H1 (cell line): ENCODE data around the gene PPP1R3G. TPM values are rescaled to one million over a fixed set of nuclear protein-coding genes. Genes with fewer than 3 reads are reported as not detected.

Experiments used
- CTCF ChIP-seq, 3 experiments: IDR thresholded peaks; 1 replicate in 2 of 3; 2 replicates in 1 of 3; pipeline versions ENCODE4 v1.5.1 to v1.6.1; 2011; ENCODE audit warnings: low read length in 3 of 3, mild to moderate bottlenecking in 3 of 3, inconsistent platforms in 2 of 3, low read depth in 1 of 3, moderate library complexity in 1 of 3; ENCODE audit not compliant: insufficient read depth in 1 of 3; ENCODE audit errors: control extremely low read depth in 1 of 3
- EGR1 ChIP-seq: IDR thresholded peaks from 2 replicates; pipeline ENCODE4 v1.6.1; 2011; ENCODE audit warnings: low read depth, low read length, borderline replicate concordance
- TAF1 ChIP-seq: IDR thresholded peaks from 2 replicates; pipeline ENCODE4 v1.6.1; 2011; ENCODE audit warnings: mild to moderate bottlenecking, low read depth, low read length
- polyA plus RNA-seq, 7 experiments: library from polyadenylated mRNA; depleted of rRNA in 3 of 7; stranded (reverse) in 5 of 7; unstranded in 2 of 7; fragments of >200 nt in 5 of 7; fragments of 200-250 nt in 2 of 7; gene quantifications; 1 replicate in 5 of 7; 2 replicates in 1 of 7; 4 replicates in 1 of 7; pipeline versions ENCODE4 v1.2.1 to v1.2.3, GENCODE V29; 2011 to 2013; ENCODE audit warnings: missing spikeins in 2 of 7, mixed read lengths in 2 of 7
- total RNA-seq: library from RNA; stranded (reverse); fragmentation: NEBNext Ultra II Directional; extraction: Animal tissue kit (Norgen Biotek cat#: 25700); gene quantifications from 2 replicates; pipeline ENCODE4 v1.2.1, GENCODE V29; 2021

PPP1R3G gene
- total and polyA plus RNA-seq, 2 of the 8 experiments (the other 6 are each of a cell fraction or from before 2014, with no cell fraction given), result 0.03 to 0.09 TPM

- TF ChIP-seq CTCF (IDR thresholded peaks at IDR 0.05; ENCODE audit: control extremely low read depth in 1 of 3, insufficient read depth in 1 of 3, low read depth in 1 of 3, low read length in 3 of 3), result no peak
- no peak for TF ChIP-seq TAF1
- TF ChIP-seq EGR1, result no peak
Measured at GRCh38 chr6:5089481-5090438, 4.6 kb downstream of the PPP1R3G start (continued).
